ENCODE results near the gene CFAP43. TPM values are rescaled to one million over a fixed set of nuclear protein-coding genes. Genes with fewer than 3 reads are reported as not detected.

Gene CFAP43
- total and polyA plus RNA-seq, 10 of the 15 experiments (the other 5 are each of a cell fraction or from before 2014, with no cell fraction given) = 0.06 to 0.14 (median 0.10) TPM; not detected in 5

GRCh38 chr10:104138131-104138530 is 94.0 kb downstream of the CFAP43 start:
- H4K20me1 ChIP-seq (ENCODE audit: control insufficient read depth, insufficient read depth) = no peaks in the 10 kb centered on the region
- no peaks in the 10 kb centered on the region for H3K4me1 ChIP-seq (ENCODE audit: control insufficient read depth, insufficient read depth, low read length)
- H3K27me3 ChIP-seq (replicated peaks in 1 of 2; ENCODE audit: control insufficient read depth in 2 of 2, insufficient read depth in 2 of 2, low read length in 1 of 2) = no peaks in the 10 kb centered on the region; a peak in 1 of 4 replicates
- H3K79me2 ChIP-seq (ENCODE audit: control insufficient read depth, insufficient read depth, low read length) = no peaks in the 10 kb centered on the region
- ChIA-PET RAD21 (ENCODE audit: unreplicated experiment) (interaction anchor here (0.7 to 2.8 kb wide), 3 partner anchors 15 to 250 kb away, joined by 3 to 12 read pairs (median 5); no protein-coding TSS in a partner anchor), SMC1A (ENCODE audit: uncharacterized antibody, unreplicated experiment) (interaction anchor here (2.8 kb wide), 1 partner anchor 14 kb away, joined by 15 read pairs; no protein-coding TSS in a partner anchor), POLR2A (interaction anchor here (0.6 kb wide), 1 partner anchor 11 kb away, joined by 4 read pairs; no protein-coding TSS in a partner anchor), CTCF (interaction anchor here (0.6 to 3.1 kb wide), 3 partner anchors 8 to 132 kb away, joined by 4 to 17 read pairs (median 5); no protein-coding TSS in a partner anchor)
- ATAC-seq (no peak), DNase-seq (ENCODE audit: low read depth, low spot score) (no peak), FAIRE-seq (no peak)
- intact Hi-C loops (cut with micrococcal nuclease; ENCODE audit: unreplicated experiment) = no loop called here
- WGBS (ENCODE audit: insufficient coverage, insufficient replicate concordance, low lambda C conversion rate, missing lambda C conversion rate) = 51% methylated on average over 6 of the region's 6 CpGs
- no peak overlapping the region for H3K27ac ChIP-seq (ENCODE audit: control insufficient read depth, insufficient read depth)
- H3K4me3 ChIP-seq = no peak overlapping the region
- no TSS peak for BruUV-seq (replicated peaks)
- TF ChIP-seq ZZZ3 (IDR thresholded peaks at IDR 0.05; ENCODE audit: control insufficient read depth, insufficient read length, low read depth) (no peak), GATAD2B (conservative IDR thresholded peaks at IDR 0.05; ENCODE audit: low read depth) (no peak), SMARCA5 (IDR thresholded peaks at IDR 0.05) (no peak), EED (IDR thresholded peaks at IDR 0.05; ENCODE audit: low read depth) (no peak)
- no peak overlapping the region for H3K4me2 ChIP-seq (ENCODE audit: control insufficient read depth, insufficient read depth)
- in situ Hi-C loops (cut with MboI) = no loop called here
- no peaks in the 10 kb centered on the region for H3K36me3 ChIP-seq (ENCODE audit: control insufficient read depth in 2 of 2, insufficient read depth in 2 of 2, low read length in 1 of 2)
- no peak overlapping the region for H2AFZ ChIP-seq (ENCODE audit: control insufficient read depth, low read depth, low read length)
- no peaks in the 10 kb centered on the region for H3K9me3 ChIP-seq (replicated peaks; ENCODE audit: control insufficient read depth, insufficient read depth, low read length)
- H3K9ac ChIP-seq (ENCODE audit: control insufficient read depth, insufficient read depth, low read length) = no peak overlapping the region

GRCh38 chr10:104130041-104130440 is 102.1 kb downstream of the CFAP43 start:
- in situ Hi-C loops (cut with MboI) (no loop called here), intact Hi-C loops (cut with micrococcal nuclease; ENCODE audit: unreplicated experiment) (no loop called here)
- CTCF ChIA-PET = interaction anchor here (0.7 to 1.3 kb wide), 4 partner anchors 8 to 242 kb away, joined by 3 to 4 read pairs (median 4); no protein-coding TSS in a partner anchor
- Histone ChIP-seq H3K4me2 (ENCODE audit: control insufficient read depth, insufficient read depth) (no peak overlapping the region), H2AFZ (ENCODE audit: control insufficient read depth, low read depth, low read length) (no peak overlapping the region), H3K9ac (ENCODE audit: control insufficient read depth, insufficient read depth, low read length) (no peak overlapping the region), H3K27ac (ENCODE audit: control insufficient read depth, insufficient read depth) (no peak overlapping the region), H3K27me3 (replicated peaks in 1 of 2; ENCODE audit: control insufficient read depth in 2 of 2, insufficient read depth in 2 of 2, low read length in 1 of 2) (no peaks in the 10 kb centered on the region), H3K79me2 (ENCODE audit: control insufficient read depth, insufficient read depth, low read length) (no peaks in the 10 kb centered on the region), H4K20me1 (ENCODE audit: control insufficient read depth, insufficient read depth) (no peaks in the 10 kb centered on the region), H3K9me3 (replicated peaks; ENCODE audit: control insufficient read depth, insufficient read depth, low read length) (no peaks in the 10 kb centered on the region), H3K4me1 (ENCODE audit: control insufficient read depth, insufficient read depth, low read length) (no peaks in the 10 kb centered on the region), H3K4me3 (no peak overlapping the region), H3K36me3 (ENCODE audit: control insufficient read depth in 2 of 2, insufficient read depth in 2 of 2, low read length in 1 of 2) (no peaks in the 10 kb centered on the region)
- BruUV-seq (replicated peaks) = no TSS peak
- WGBS (ENCODE audit: insufficient coverage, insufficient replicate concordance, low lambda C conversion rate, missing lambda C conversion rate) = 42% methylated on average over 3 of the region's 3 CpGs
- SMC1A ChIA-PET (ENCODE audit: uncharacterized antibody, unreplicated experiment) = no interaction called here
- ATAC-seq = no peak
- RAD21 ChIA-PET (ENCODE audit: unreplicated experiment) = no interaction called here
- FAIRE-seq = no peak
- DNase-seq (ENCODE audit: low read depth, low spot score) = no peak
- POLR2A ChIA-PET = no interaction called here
- TF ChIP-seq, protein P1, sequence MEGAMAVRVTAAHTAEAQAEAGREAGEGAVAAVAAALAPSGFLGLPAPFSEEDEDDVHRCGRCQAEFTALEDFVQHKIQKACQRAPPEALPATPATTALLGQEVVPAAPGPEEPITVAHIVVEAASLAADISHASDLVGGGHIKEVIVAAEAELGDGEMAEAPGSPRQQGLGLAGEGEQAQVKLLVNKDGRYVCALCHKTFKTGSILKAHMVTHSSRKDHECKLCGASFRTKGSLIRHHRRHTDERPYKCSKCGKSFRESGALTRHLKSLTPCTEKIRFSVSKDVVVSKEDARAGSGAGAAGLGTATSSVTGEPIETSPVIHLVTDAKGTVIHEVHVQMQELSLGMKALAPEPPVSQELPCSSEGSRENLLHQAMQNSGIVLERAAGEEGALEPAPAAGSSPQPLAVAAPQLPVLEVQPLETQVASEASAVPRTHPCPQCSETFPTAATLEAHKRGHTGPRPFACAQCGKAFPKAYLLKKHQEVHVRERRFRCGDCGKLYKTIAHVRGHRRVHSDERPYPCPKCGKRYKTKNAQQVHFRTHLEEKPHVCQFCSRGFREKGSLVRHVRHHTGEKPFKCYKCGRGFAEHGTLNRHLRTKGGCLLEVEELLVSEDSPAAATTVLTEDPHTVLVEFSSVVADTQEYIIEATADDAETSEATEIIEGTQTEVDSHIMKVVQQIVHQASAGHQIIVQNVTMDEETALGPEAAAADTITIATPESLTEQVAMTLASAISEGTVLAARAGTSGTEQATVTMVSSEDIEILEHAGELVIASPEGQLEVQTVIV (IDR thresholded peaks at IDR 0.05; ENCODE audit: borderline replicate concordance, partially characterized antibody) = no peak
- TF ChIP-seq FOS (IDR thresholded peaks at IDR 0.05; ENCODE audit: borderline replicate concordance, extremely low read depth, insufficient read length) (no peak), ZNF622 (IDR thresholded peaks at IDR 0.05) (no peak), RAD21 (IDR thresholded peaks at IDR 0.05; ENCODE audit: insufficient read depth, low read depth, low read length) (no peak), PAX8 (IDR thresholded peaks at IDR 0.05) (no peak), KDM1A (IDR thresholded peaks at IDR 0.05; ENCODE audit: borderline replicate concordance) (no peak), CHD2 (IDR thresholded peaks at IDR 0.05; ENCODE audit: borderline replicate concordance, low read depth, low read length) (no peak), RUNX3 (IDR thresholded peaks at IDR 0.05; ENCODE audit: low read length) (no peak)
- TF ChIP-seq, protein P2, sequence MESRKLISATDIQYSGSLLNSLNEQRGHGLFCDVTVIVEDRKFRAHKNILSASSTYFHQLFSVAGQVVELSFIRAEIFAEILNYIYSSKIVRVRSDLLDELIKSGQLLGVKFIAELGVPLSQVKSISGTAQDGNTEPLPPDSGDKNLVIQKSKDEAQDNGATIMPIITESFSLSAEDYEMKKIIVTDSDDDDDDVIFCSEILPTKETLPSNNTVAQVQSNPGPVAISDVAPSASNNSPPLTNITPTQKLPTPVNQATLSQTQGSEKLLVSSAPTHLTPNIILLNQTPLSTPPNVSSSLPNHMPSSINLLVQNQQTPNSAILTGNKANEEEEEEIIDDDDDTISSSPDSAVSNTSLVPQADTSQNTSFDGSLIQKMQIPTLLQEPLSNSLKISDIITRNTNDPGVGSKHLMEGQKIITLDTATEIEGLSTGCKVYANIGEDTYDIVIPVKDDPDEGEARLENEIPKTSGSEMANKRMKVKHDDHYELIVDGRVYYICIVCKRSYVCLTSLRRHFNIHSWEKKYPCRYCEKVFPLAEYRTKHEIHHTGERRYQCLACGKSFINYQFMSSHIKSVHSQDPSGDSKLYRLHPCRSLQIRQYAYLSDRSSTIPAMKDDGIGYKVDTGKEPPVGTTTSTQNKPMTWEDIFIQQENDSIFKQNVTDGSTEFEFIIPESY (IDR thresholded peaks at IDR 0.05) = no peak

Measured in GM12878 (cell line).